Measurements from ENCODE around the gene POLR3H.

DNA sequence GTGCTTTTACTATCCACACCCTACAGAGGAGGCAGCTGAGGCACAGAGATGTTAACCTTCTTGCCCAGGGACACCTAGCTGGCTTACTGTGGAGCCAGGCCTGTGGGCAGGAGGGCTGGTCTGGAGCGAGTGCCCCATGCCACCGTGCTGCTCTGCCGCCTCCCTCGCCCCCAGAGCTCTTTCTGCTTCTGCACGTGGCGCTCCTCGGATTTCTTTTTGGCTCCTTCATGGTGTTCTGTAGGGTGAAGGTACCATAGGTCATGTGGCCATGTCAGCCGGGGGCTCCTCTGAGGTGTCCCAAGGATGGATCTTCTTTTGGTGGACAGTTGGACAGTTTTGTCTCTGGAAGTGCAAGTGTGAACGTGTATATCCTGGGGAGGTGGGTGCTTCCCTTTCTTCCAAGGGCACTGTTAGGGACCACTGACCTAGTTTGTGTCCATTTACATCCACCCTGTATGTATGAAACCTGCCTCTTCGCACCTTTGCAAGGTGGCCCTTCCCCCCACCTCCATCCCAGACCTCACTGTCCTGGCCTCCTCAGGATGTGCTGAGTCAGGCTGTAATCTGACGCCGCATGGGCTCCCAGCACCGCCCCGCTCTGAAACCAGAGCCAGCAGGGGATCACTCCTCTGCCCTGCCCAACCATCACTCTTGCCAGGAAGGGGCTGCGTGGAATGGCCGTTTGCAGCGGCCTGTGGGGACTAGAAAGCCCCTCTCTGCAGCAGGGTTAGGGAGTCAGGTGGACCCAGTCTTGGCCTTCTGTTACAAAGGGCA, 31.7 kb downstream of the POLR3H start:
- TF ChIP-seq EP300 (IDR thresholded peaks at IDR 0.05; ENCODE audit: borderline replicate concordance) = peak; percentile 56; the same call in 1 of the 2 replicates
- TF ChIP-seq TCF12 (IDR thresholded peaks at IDR 0.05; ENCODE audit: low read depth) = peak; percentile 62; the same call in 1 of the 2 replicates
- no peak for TF ChIP-seq TAF1 (IDR thresholded peaks at IDR 0.05; ENCODE audit: low read depth)
- TF ChIP-seq EGR1 (IDR thresholded peaks at IDR 0.05) = no peak
- TF ChIP-seq RAD21 (IDR thresholded peaks at IDR 0.05; ENCODE audit: low read depth) = no peak
